SKM-1 treated with dmso at 0.1 percent for 144 hours (cell line): Measurements from ENCODE around the gene TNFRSF8.
"Not testable (repeated sequence)": the region's sequence is repeated elsewhere in the genome, so short reads cannot be mapped to it uniquely, and the experiment has no call there.

ENCODE experiments used
- DNase-seq: peaks from one replicate; lab custom pipeline; 2025; ENCODE audit not compliant: unreplicated experiment; lab: John Stamatoyannopoulos, UW

Gene TNFRSF8

GRCh38 chr1:12083766-12084165 lies 20.7 kb downstream of the TNFRSF8 start:
- DNase-seq, result no peak

GRCh38 chr1:12085643-12086260 lies 22.6 kb downstream of the TNFRSF8 start:
- DNase-seq, result no peak

GRCh38 chr1:12087797-12088314 lies 24.8 kb downstream of the TNFRSF8 start:
- DNase-seq, result no peak

GRCh38 chr1:12088607-12089006 lies 25.5 kb downstream of the TNFRSF8 start:
- DNase-seq, result no peak

- no peak for DNase-seq
Observed at GRCh38 chr1:12090326-12090725, 27.2 kb downstream of the TNFRSF8 start.

GRCh38 chr1:12091191-12091590 lies 28.1 kb downstream of the TNFRSF8 start:
- DNase-seq, result no peak

GRCh38 chr1:12094180-12094579 lies 31.1 kb downstream of the TNFRSF8 start:
- DNase-seq, result no peak

GRCh38 chr1:12095452-12096263 lies 32.6 kb downstream of the TNFRSF8 start:
- no peak for DNase-seq

- DNase-seq, result no peak
Observed at GRCh38 chr1:12096615-12097014, 33.5 kb downstream of the TNFRSF8 start.

GRCh38 chr1:12097321-12097720 lies 34.2 kb downstream of the TNFRSF8 start:
- DNase-seq, result no peak

- DNase-seq, result no peak
Observed at GRCh38 chr1:12098786-12099185, 35.7 kb downstream of the TNFRSF8 start.

- no peak for DNase-seq
Observed at GRCh38 chr1:12099610-12100009, 36.5 kb downstream of the TNFRSF8 start.

GRCh38 chr1:12100071-12100470 lies 37.0 kb downstream of the TNFRSF8 start:
- DNase-seq, result no peak

- DNase-seq, result not testable (repeated sequence)
Observed at GRCh38 chr1:12101120-12101519, 38.0 kb downstream of the TNFRSF8 start.

GRCh38 chr1:12102066-12102465 lies 39.0 kb downstream of the TNFRSF8 start:
- DNase-seq, result no peak

- DNase-seq, result no peak
Observed at GRCh38 chr1:12104417-12104816, 41.3 kb downstream of the TNFRSF8 start.

- no peak for DNase-seq
Observed at GRCh38 chr1:12106153-12106552, 43.0 kb downstream of the TNFRSF8 start.

GRCh38 chr1:12106861-12107260 lies 43.8 kb downstream of the TNFRSF8 start:
- DNase-seq, result peak; percentile 29

- no peak for DNase-seq
Observed at GRCh38 chr1:12107718-12108117, 44.6 kb downstream of the TNFRSF8 start.

GRCh38 chr1:12109901-12110300 lies 46.8 kb downstream of the TNFRSF8 start:
- DNase-seq, result no peak

GRCh38 chr1:12111741-12112140 lies 48.6 kb downstream of the TNFRSF8 start:
- no peak for DNase-seq

- DNase-seq, result no peak
Observed at GRCh38 chr1:12112711-12113161, 49.6 kb downstream of the TNFRSF8 start.
